IPS-NIHi7 (cell line): Measurements from ENCODE around the gene SHISAL2A.

Experiments used
- DNase-seq: peaks from one replicate; pipeline ENCODE4 v3.0.0; 2012; ENCODE audit warnings: mixed read lengths; ENCODE audit errors: extremely low spot score

SHISAL2A gene

GRCh38 chr1:52632732-52633290 is at the start of gene SHISAL2A:
TSS of gene SHISAL2A (plus strand) at chr1:52633168. CDS start at chr1:52633494, 326 bp downstream.
- peak; percentile 70 for DNase-seq

- DNase-seq, result no peak
These were observed 47.5 kb upstream of the SHISAL2A start for GRCh38 chr1:52585474-52585873.

- no peak for DNase-seq
These were observed 44.9 kb upstream of the SHISAL2A start for GRCh38 chr1:52588027-52588426.

- no peak for DNase-seq
These were observed 44.4 kb upstream of the SHISAL2A start for GRCh38 chr1:52588535-52588934.

- DNase-seq, result peak; percentile 53
These were observed 42.7 kb upstream of the SHISAL2A start for GRCh38 chr1:52590266-52590665.

- no peak for DNase-seq
These were observed 40.2 kb upstream of the SHISAL2A start for GRCh38 chr1:52592637-52593323.

GRCh38 chr1:52593495-52593894 is 39.5 kb upstream of the SHISAL2A start:
- no peak for DNase-seq

- DNase-seq, result no peak
These were observed 37.9 kb upstream of the SHISAL2A start for GRCh38 chr1:52595061-52595460.

GRCh38 chr1:52597912-52598311 is 35.1 kb upstream of the SHISAL2A start:
- no peak for DNase-seq

- no peak for DNase-seq
These were observed 34.2 kb upstream of the SHISAL2A start for GRCh38 chr1:52598729-52599128.

- no peak for DNase-seq
These were observed 33.7 kb upstream of the SHISAL2A start for GRCh38 chr1:52599236-52599635.

- no peak for DNase-seq
These were observed 32.3 kb upstream of the SHISAL2A start for GRCh38 chr1:52600533-52601179.

GRCh38 chr1:52601519-52601918 is 31.4 kb upstream of the SHISAL2A start:
- DNase-seq, result no peak

GRCh38 chr1:52601991-52602855 is 30.7 kb upstream of the SHISAL2A start, which contains the start of gene GPX7:
TSS of gene GPX7 (plus strand) at chr1:52602371. CDS start at chr1:52602410, 39 bp downstream.
- peak; percentile 66 for DNase-seq

- DNase-seq, result no peak
These were observed 29.9 kb upstream of the SHISAL2A start for GRCh38 chr1:52602856-52603600.

GRCh38 chr1:52603630-52604029 is 29.3 kb upstream of the SHISAL2A start:
- DNase-seq, result no peak

- no peak for DNase-seq
These were observed 28.8 kb upstream of the SHISAL2A start for GRCh38 chr1:52604063-52604770.

GRCh38 chr1:52613636-52614373 is 19.2 kb upstream of the SHISAL2A start:
- no peak for DNase-seq

- DNase-seq, result no peak
These were observed 18.3 kb upstream of the SHISAL2A start for GRCh38 chr1:52614671-52615070.

GRCh38 chr1:52615489-52616042 is 17.4 kb upstream of the SHISAL2A start:
- no peak for DNase-seq
